DND-41 (cell line): ENCODE results near the gene GSN.

Experiments used
- EZH2 ChIP-seq: IDR thresholded peaks from 3 replicates; pipeline ENCODE4 v1.6.1; 2012; ENCODE audit warnings: borderline replicate concordance, low read depth, mild to moderate bottlenecking, moderate library complexity, low read length, inconsistent platforms; ENCODE audit not compliant: severe bottlenecking
- TF ChIP-seq, protein P1 (sequence below): IDR thresholded peaks from 2 replicates; pipeline ENCODE4 v1.5.1; 2012; ENCODE audit warnings: borderline replicate concordance, low read length, moderate library complexity, mild to moderate bottlenecking; ENCODE audit not compliant: poor library complexity, severe bottlenecking; ENCODE audit errors: extremely low read depth

DNA sequence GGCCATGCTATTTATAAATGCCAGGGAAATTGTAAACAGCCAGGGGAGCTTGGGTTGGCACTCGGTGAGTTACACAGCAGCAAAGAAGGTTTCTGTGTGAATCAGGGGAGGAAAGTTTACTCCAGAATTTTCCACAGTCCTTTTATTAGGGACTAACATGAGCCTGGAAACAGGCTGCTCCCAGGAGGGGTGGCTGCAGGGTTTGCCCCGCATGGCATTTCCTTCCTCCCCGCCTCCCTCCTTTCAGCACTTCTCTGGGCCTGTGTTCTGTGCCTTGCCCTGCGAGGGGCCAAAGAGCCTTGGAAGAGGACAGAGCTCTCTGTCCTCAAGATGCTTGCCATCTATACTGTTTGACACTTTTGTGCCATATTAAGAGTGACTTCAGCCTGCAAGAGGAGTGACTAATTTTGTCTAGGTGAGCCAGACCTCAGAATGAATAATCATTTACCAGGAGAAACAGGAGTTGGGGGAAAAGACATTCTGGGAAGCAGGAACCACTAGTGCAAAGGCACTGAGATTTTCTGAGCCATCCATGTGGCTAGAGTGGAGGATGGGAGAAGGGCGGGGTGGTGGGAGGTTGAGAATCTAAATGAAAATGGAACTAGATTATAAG is 1.8 kb downstream of the GSN start:
- TF ChIP-seq, protein P1, sequence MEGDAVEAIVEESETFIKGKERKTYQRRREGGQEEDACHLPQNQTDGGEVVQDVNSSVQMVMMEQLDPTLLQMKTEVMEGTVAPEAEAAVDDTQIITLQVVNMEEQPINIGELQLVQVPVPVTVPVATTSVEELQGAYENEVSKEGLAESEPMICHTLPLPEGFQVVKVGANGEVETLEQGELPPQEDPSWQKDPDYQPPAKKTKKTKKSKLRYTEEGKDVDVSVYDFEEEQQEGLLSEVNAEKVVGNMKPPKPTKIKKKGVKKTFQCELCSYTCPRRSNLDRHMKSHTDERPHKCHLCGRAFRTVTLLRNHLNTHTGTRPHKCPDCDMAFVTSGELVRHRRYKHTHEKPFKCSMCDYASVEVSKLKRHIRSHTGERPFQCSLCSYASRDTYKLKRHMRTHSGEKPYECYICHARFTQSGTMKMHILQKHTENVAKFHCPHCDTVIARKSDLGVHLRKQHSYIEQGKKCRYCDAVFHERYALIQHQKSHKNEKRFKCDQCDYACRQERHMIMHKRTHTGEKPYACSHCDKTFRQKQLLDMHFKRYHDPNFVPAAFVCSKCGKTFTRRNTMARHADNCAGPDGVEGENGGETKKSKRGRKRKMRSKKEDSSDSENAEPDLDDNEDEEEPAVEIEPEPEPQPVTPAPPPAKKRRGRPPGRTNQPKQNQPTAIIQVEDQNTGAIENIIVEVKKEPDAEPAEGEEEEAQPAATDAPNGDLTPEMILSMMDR: no peak
- TF ChIP-seq EZH2: no peak
